Activated naive CD8-positive, alpha-beta T cell treated with anti-CD3 and anti-CD28 coated beads, Interleukin-2, amount 10 ng/mL, durations not matched to agents 7 days and 5 days (primary cell): ENCODE measurements around the gene GCA. TPM values are rescaled to one million over a fixed set of nuclear protein-coding genes. Genes with fewer than 3 reads are reported as not detected.

Experiments
- ATAC-seq: fragments of 150-1000 bp; cut with Tn5 transposase; one replicate; pipeline ENCODE4 v1.10.0; 2021; ENCODE audit warnings: low read depth, moderate library complexity
- POLR2A ChIA-PET: fragments of 350-600 bp; sonication (Branson Sonifier 250); formaldehyde crosslinking; loops from one replicate; lab custom pipeline; 2021; ENCODE audit warnings: antibody characterized with exemption; lab: Charles Lee
- DNase-seq: peaks from one replicate; pipeline ENCODE4 v3.0.0; 2021
- H3K27ac Mint-ChIP-seq: one replicate; pipeline ENCODE4 v1.8.0; 2022; ENCODE audit warnings: mild to moderate bottlenecking, mixed read lengths
- H3K27me3 Mint-ChIP-seq: one replicate; pipeline ENCODE4 v1.8.0; 2022; ENCODE audit warnings: mild to moderate bottlenecking, moderate library complexity, mixed read lengths
- H3K36me3 Mint-ChIP-seq: one replicate; pipeline ENCODE4 v1.8.0; 2021; ENCODE audit warnings: mild to moderate bottlenecking, mixed read lengths
- H3K4me1 Mint-ChIP-seq: one replicate; pipeline ENCODE4 v1.8.0; 2021; ENCODE audit warnings: mixed read lengths
- H3K4me3 Mint-ChIP-seq: one replicate; pipeline ENCODE4 v1.8.0; 2022; ENCODE audit warnings: mild to moderate bottlenecking, moderate library complexity, mixed read lengths
- H3K9me3 Mint-ChIP-seq: one replicate; pipeline ENCODE4 v1.8.0; 2021; ENCODE audit warnings: mixed read lengths
- total RNA-seq, 2 experiments: library from RNA; stranded (reverse); gene quantifications; one replicate each; pipeline ENCODE4 v1.2.3, GENCODE V29; 2021

Gene GCA
- total RNA-seq, 2 experiments from 2014 or later: 14.7 to 20.9 TPM

- ATAC-seq (no peak), DNase-seq (no peak)
- no peak overlapping the region for H3K4me3 Mint-ChIP-seq
- peaks cover 11% of the 10 kb centered on the region for H3K4me1 Mint-ChIP-seq
- POLR2A ChIA-PET: no interaction called here
- H3K36me3 Mint-ChIP-seq: peaks cover 1% of the 10 kb centered on the region
- peaks cover 3% of the 10 kb centered on the region for H3K27me3 Mint-ChIP-seq
- no peaks in the 10 kb centered on the region for H3K9me3 Mint-ChIP-seq
- no peak overlapping the region for H3K27ac Mint-ChIP-seq
Measured at GRCh38 chr2:162342321-162342720, 1.6 kb upstream of the GCA start.

DNA sequence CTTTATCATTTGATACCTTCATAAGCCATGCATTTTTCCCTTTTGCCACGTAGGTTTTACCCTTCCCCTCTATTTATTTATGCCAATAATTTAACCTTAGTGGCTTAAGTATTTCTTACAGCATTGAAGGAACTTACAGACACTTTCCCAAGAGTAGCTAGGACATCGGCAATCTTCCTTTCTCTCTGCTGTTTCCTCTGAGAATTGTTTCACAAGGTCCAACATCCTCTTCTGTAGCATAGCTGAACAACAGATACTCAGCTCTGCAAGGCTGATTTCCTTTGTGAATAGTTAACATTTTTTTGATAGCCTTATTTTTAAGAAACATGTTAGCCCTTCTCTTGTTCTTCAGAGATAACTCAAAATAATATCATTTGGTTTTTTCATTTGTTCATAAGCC lies 1.1 kb upstream of the GCA start:
- no peak overlapping the region for H3K4me3 Mint-ChIP-seq
- ATAC-seq: no peak

GRCh38 chr2:162343492-162343823 lies 474 bp upstream of the GCA start:
- POLR2A ChIA-PET: interaction anchor here (0.6 to 1.3 kb wide), 2 partner anchors 16 to 25 kb away, joined by 5 to 11 read pairs; partner anchors contain the start of gene IFIH1
- no peak for ATAC-seq
- Mint-ChIP-seq H3K4me1 (peaks cover 10% of the 10 kb centered on the region), H3K4me3 (peak overlapping the region; percentile 88), H3K27me3 (peaks cover 3% of the 10 kb centered on the region), H3K36me3 (peaks cover 1% of the 10 kb centered on the region), H3K9me3 (no peaks in the 10 kb centered on the region), H3K27ac (peak overlapping the region; percentile 66)
- DNase-seq: no peak

More for the DNA sequence above, 1.1 kb upstream of the GCA start:
- Mint-ChIP-seq H3K4me1 (peaks cover 10% of the 10 kb centered on the region), H3K27ac (no peak overlapping the region), H3K36me3 (peaks cover 1% of the 10 kb centered on the region), H3K9me3 (no peaks in the 10 kb centered on the region), H3K27me3 (peaks cover 3% of the 10 kb centered on the region)
- POLR2A ChIA-PET: no interaction called here
- no peak for DNase-seq

- no peak for DNase-seq
- H3K4me1 Mint-ChIP-seq: peaks cover 10% of the 10 kb centered on the region
- peaks cover 1% of the 10 kb centered on the region for H3K36me3 Mint-ChIP-seq
Measured at GRCh38 chr2:162344617-162344950, 652 bp downstream of the GCA start.

DNA sequence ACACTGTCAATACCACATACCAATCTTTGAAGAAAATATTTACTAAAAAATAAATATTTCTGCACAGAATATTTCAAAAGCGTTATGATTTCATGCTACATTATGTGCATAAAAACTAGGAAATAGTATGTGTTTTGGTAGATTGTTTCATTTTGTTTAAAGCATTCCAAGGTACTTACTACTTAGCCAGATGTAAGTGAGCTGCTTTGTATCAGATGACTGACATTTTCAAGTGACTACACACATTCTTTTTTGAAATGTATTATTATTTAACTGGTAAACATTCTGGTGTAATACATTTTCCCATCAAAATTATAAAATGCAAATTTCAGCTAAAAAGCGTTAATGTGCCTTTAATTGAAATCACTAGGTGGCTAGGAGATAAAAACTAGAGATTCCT lies 21.5 kb downstream of the GCA start:
- no peaks in the 10 kb centered on the region for H3K9me3 Mint-ChIP-seq
- H3K4me1 Mint-ChIP-seq: no peaks in the 10 kb centered on the region
- POLR2A ChIA-PET: no interaction called here
- no peaks in the 10 kb centered on the region for H3K36me3 Mint-ChIP-seq
- H3K27ac Mint-ChIP-seq: no peak overlapping the region
- no peak for ATAC-seq
- H3K4me3 Mint-ChIP-seq: no peak overlapping the region
- DNase-seq: no peak
- no peaks in the 10 kb centered on the region for H3K27me3 Mint-ChIP-seq

More at GRCh38 chr2:162344617-162344950, 652 bp downstream of the GCA start:
- ATAC-seq: no peak
- Mint-ChIP-seq H3K4me3 (peak overlapping the region; percentile 88), H3K27me3 (peaks cover 3% of the 10 kb centered on the region), H3K9me3 (no peaks in the 10 kb centered on the region), H3K27ac (peak overlapping the region; percentile 75)
- POLR2A ChIA-PET: no interaction called here

- Mint-ChIP-seq H3K27ac (no peak overlapping the region), H3K4me1 (no peaks in the 10 kb centered on the region), H3K36me3 (no peaks in the 10 kb centered on the region), H3K9me3 (no peaks in the 10 kb centered on the region), H3K27me3 (no peaks in the 10 kb centered on the region), H3K4me3 (no peak overlapping the region)
- ATAC-seq (no peak), DNase-seq (no peak)
- POLR2A ChIA-PET: no interaction called here
Measured at GRCh38 chr2:162368494-162368893, 24.6 kb downstream of the GCA start.

GRCh38 chr2:162369551-162369950 lies 25.6 kb downstream of the GCA start:
- POLR2A ChIA-PET: no interaction called here
- no peak overlapping the region for H3K4me3 Mint-ChIP-seq

DNA sequence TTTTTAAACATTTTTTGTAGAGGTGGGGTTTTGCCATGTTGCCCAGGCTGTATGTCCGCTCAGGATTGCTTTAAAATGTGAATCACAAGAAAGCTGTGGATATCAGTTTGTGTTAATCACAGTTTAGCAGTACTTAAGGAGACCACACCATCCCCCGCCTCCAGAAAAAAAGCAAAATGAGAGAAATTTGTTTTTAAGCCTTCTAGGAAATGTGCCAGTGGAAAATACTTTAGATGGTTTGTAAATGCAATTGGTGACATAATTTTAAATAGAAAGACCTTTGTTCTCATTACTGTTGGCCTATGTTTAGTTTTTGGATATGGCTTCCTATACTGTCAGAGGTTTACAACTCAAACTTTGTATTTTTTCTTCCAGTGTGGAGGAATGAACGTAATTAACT lies 27.0 kb downstream of the GCA start:
- POLR2A ChIA-PET: no interaction called here
- no peaks in the 10 kb centered on the region for H3K36me3 Mint-ChIP-seq

More at GRCh38 chr2:162369551-162369950, 25.6 kb downstream of the GCA start:
- Mint-ChIP-seq H3K4me1 (no peaks in the 10 kb centered on the region), H3K27me3 (peaks cover 2% of the 10 kb centered on the region), H3K27ac (no peak overlapping the region), H3K9me3 (no peaks in the 10 kb centered on the region), H3K36me3 (no peaks in the 10 kb centered on the region)
- ATAC-seq (no peak), DNase-seq (no peak)

DNA sequence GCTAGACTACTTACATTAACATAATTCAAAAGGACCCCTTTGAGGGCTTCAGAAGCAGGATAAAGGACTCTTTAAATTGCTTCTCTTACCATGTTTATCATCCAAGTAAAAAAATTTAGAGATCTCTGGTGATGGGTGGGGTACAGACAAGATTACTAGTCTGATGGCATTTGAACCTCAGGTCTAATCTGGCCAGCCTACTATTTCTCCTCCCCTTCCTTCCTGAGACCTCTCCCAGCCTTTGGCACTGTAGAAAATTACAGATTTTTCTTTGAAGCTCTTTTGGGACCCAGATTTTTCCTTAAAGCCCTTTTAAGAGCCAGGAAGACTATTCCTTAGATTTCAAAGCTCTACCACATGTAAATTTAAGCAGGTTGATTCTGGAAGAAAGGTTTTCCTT lies 28.9 kb downstream of the GCA start:
- DNase-seq (no peak), ATAC-seq (no peak)
- no peaks in the 10 kb centered on the region for H3K36me3 Mint-ChIP-seq
- H3K4me3 Mint-ChIP-seq: no peak overlapping the region
- H3K9me3 Mint-ChIP-seq: no peaks in the 10 kb centered on the region
- POLR2A ChIA-PET: no interaction called here
- no peaks in the 10 kb centered on the region for H3K4me1 Mint-ChIP-seq
- peaks cover 4% of the 10 kb centered on the region for H3K27me3 Mint-ChIP-seq
- no peak overlapping the region for H3K27ac Mint-ChIP-seq

More for the DNA sequence above, 27.0 kb downstream of the GCA start:
- Mint-ChIP-seq H3K9me3 (no peaks in the 10 kb centered on the region), H3K4me1 (no peaks in the 10 kb centered on the region), H3K27ac (no peak overlapping the region), H3K27me3 (peaks cover 3% of the 10 kb centered on the region), H3K4me3 (no peak overlapping the region)
- ATAC-seq: no peak
- no peak for DNase-seq

DNA sequence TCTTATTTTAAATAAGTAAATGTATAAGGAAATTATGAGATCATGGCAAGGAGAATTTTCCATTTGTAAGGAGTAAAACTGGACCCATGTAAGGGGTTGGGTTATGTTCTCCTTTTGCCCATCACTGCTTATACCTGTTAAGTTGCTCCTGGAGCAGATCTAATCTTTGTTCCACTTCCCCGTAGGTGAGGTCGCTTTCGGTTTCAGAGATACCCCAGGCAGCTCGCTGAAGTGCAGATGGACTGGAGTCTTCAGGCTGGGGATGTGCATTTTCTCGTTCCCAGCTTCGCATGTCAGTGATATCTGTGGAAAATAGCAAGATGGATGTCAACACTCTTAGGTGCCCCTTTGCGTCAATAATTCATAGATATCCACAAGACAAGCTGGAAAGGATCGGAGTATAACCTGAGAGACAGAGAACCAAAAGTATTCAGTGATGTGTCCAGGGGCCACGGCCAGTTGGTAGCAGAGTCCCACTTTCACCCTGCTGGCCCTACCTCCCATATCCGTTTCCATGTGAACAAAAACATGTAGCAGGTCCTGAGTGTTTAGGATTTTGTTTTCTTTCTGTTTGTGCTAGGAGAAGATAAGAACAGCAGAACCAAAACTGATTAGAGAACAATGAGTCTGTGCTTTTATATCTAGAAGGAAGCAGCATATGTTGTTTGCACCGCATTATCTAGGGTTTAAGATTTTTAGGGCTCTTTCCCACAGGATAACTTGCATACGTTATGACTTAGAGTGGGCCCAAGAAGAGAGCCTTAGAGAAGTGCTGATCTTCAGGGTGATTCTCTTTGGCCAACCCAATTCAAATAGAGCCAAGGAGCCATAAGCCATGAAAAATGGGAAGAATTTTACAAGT lies 36.0 kb downstream of the GCA start:
- ATAC-seq: peak; percentile 52
- Mint-ChIP-seq H3K36me3 (no peaks in the 10 kb centered on the region), H3K27ac (no peak overlapping the region), H3K9me3 (no peaks in the 10 kb centered on the region), H3K4me1 (no peaks in the 10 kb centered on the region), H3K4me3 (peak overlapping the region; percentile 55), H3K27me3 (peaks cover 18% of the 10 kb centered on the region)
- POLR2A ChIA-PET: no interaction called here
- DNase-seq: no peak

DNA sequence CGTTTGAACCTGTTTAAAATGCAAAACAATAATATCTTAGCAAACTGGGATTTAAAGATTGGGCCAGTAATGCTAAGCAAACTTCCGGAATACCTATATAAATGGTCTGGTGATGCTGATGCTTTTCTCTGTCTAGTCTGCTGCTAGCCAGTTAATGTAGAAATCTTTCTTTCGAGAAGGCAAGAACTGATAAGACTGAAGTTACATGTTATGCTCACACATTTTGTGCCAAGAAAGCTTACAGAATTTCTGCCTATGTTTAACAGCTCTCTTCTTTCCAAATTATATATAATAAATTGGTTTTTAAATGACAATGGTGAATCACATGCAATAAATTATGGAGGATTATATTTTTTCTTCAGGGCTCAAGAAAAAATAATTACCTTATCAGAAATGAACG lies 37.9 kb downstream of the GCA start:
- DNase-seq (no peak), ATAC-seq (no peak)
- no peaks in the 10 kb centered on the region for H3K4me1 Mint-ChIP-seq
- no peaks in the 10 kb centered on the region for H3K36me3 Mint-ChIP-seq
- no peak overlapping the region for H3K4me3 Mint-ChIP-seq
- H3K27me3 Mint-ChIP-seq: peaks cover 16% of the 10 kb centered on the region
- no peak overlapping the region for H3K27ac Mint-ChIP-seq
- no peaks in the 10 kb centered on the region for H3K9me3 Mint-ChIP-seq
- POLR2A ChIA-PET: no interaction called here

DNA sequence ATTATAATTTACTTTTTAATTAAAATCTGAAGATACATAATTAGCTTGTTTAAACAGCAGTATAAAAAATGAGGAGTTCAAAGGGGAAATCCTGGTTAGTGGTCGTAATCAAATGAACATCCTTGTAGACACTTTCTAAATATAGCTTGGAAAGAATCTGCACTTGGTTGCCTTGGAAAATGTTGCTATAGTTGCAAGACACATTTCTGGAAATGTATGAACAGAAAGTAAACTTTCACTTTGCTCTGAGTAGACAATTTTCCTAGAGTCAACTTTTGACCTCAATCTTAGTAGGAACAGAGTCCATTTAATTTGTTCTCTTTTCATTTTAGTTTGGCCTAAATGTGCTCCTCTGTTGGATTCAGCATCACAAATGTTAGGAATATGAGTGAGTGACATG lies 38.3 kb downstream of the GCA start:
- Mint-ChIP-seq H3K4me3 (no peak overlapping the region), H3K36me3 (no peaks in the 10 kb centered on the region), H3K27ac (no peak overlapping the region), H3K4me1 (no peaks in the 10 kb centered on the region), H3K27me3 (peaks cover 16% of the 10 kb centered on the region), H3K9me3 (no peaks in the 10 kb centered on the region)
- no peak for DNase-seq
- POLR2A ChIA-PET: no interaction called here
- no peak for ATAC-seq

- no peak overlapping the region for H3K27ac Mint-ChIP-seq
- H3K27me3 Mint-ChIP-seq: peaks cover 16% of the 10 kb centered on the region
- no peaks in the 10 kb centered on the region for H3K36me3 Mint-ChIP-seq
- DNase-seq (no peak), ATAC-seq (no peak)
- POLR2A ChIA-PET: no interaction called here
- H3K4me1 Mint-ChIP-seq: no peaks in the 10 kb centered on the region
- no peaks in the 10 kb centered on the region for H3K9me3 Mint-ChIP-seq
- H3K4me3 Mint-ChIP-seq: no peak overlapping the region
Measured at GRCh38 chr2:162385536-162385935, 41.6 kb downstream of the GCA start.

GRCh38 chr2:162390801-162391200 lies 46.9 kb downstream of the GCA start:
- POLR2A ChIA-PET: no interaction called here
- Mint-ChIP-seq H3K27ac (no peak overlapping the region), H3K27me3 (peaks cover 10% of the 10 kb centered on the region), H3K9me3 (no peaks in the 10 kb centered on the region), H3K4me3 (no peak overlapping the region), H3K36me3 (no peaks in the 10 kb centered on the region), H3K4me1 (no peaks in the 10 kb centered on the region)
- no peak for DNase-seq
- ATAC-seq: no peak
